T47D (cell line): Measurements from ENCODE around the gene GORASP1.

ENCODE experiments used
- DNase-seq, 2 experiments: peaks; one replicate each; pipeline versions ENCODE4 v3.0.0 to v3.0.0-alpha.2; 2011 to 2012; ENCODE audit warnings: low read depth in 1 of 2, low spot score in 1 of 2
- JUND ChIP-seq: IDR thresholded peaks from 2 replicates; pipeline ENCODE4 v1.6.1; 2012; ENCODE audit warnings: low read depth
- in situ Hi-C: cut with HindIII; loops from 2 replicates; pipeline ENCODE4 v1.10.0; 2016; ENCODE audit warnings: low sequenced_read_pairs, low pct_unique_long_range_greater_than_20kb

GORASP1 gene

DNA sequence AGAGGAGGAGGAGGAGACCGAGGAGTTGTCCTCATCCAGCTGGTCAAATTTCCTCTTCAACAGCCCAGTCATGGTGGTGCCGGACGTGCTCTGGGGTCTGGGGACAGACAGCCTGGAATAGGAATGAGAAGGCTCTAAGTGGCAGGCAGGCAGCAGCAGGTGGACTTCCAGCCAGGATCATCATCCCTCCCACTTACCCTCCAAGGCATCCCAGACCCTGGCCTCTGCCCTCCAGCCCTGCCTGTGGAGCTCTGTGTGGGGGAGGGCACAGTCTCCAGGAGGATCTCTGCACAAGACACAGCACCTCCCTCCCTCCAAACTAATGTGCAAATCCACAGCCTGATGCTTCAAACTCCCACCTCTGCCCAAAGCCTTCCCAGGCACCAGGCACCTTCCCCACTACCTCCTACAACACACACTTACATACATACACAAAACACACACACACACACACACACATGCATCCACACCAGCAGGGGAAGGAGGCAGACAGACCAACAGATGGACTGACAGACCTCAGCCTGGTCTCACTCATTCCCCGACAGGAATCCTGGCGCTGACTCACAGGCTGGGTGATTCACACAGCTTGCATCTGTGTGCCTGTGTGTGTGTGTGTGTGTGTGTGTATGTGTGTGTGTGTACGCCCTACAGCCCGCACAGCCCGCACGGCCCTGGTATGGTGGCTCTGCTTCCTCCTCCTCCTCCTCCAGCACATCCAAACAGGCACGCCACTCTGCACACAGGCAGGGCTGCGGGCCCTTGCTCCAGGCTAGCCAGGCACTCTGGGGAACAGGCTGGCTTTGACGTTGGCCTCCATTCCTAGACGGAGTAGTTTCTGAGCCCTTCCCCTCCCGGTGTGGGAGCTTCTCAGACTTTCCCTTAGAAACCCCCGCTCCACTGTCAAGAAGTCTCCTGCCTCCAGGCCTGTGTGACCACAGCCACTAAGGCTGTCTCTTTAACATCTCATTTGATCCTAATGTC, 39.5 kb upstream of the GORASP1 start:
- in situ Hi-C loops, result no loop called here
- peak in 1 of 2 experiments; percentile 68 for DNase-seq
- TF ChIP-seq JUND, result no peak

DNA sequence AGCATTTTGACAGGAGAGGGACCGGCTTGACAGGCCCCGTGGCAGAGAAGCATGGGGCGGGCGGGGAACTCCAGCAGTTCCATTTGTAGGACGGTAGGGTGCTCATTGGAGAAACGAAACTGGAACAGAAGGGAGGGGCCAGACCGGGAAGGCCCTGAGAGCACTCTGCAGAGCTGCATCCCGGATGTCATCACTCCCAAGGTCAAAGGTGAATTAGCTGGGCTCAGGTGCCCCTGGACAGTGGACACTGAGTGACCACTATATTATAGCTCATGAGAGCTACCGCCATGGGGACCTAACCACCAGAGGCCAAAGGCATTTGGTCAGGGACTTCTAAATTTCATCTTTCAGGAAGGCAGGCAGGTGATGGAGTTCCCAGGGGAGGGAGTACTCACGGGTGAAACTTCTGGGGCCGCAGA, 38.7 kb upstream of the GORASP1 start:
- in situ Hi-C loops, result no loop called here
- TF ChIP-seq JUND, result no peak
- peak in 1 of 2 experiments; percentile 28 for DNase-seq

GRCh38 chr3:39144748-39145380, 37.4 kb upstream of the GORASP1 start:
- no peak for DNase-seq
- in situ Hi-C loops, result no loop called here
- no peak for TF ChIP-seq JUND

DNA sequence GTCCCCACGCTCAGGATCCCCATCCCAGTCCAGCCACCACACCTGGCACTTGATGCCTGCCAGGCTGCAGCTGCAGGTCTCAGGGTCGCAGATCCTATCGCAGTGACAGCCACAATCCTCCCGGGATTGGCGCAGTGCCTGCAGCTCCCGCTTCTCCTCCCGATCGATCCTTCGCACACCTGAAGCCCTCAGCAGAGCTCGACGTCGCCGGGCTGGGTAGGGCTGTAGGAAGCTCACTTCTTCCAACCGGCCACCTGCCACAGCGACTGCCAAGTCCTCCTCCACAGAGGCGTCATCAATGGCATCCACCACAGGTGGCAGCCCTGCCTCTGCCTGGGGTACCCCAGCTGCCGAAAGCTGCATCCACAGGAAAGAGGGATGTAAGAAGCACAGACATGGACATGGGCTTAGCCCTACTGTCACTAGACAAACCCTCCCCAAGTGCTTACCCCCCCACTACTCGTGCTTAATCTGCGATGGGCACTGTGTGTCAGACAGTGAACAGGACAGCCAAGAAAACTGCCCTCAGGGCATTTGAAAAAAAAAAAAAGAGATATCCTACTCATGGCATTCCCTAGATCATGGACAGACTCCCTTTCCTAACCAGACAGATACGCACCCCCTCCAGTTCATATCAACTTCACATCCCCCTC, 36.8 kb upstream of the GORASP1 start:
- no peak for TF ChIP-seq JUND
- in situ Hi-C loops, result no loop called here
- no peak for DNase-seq

DNA sequence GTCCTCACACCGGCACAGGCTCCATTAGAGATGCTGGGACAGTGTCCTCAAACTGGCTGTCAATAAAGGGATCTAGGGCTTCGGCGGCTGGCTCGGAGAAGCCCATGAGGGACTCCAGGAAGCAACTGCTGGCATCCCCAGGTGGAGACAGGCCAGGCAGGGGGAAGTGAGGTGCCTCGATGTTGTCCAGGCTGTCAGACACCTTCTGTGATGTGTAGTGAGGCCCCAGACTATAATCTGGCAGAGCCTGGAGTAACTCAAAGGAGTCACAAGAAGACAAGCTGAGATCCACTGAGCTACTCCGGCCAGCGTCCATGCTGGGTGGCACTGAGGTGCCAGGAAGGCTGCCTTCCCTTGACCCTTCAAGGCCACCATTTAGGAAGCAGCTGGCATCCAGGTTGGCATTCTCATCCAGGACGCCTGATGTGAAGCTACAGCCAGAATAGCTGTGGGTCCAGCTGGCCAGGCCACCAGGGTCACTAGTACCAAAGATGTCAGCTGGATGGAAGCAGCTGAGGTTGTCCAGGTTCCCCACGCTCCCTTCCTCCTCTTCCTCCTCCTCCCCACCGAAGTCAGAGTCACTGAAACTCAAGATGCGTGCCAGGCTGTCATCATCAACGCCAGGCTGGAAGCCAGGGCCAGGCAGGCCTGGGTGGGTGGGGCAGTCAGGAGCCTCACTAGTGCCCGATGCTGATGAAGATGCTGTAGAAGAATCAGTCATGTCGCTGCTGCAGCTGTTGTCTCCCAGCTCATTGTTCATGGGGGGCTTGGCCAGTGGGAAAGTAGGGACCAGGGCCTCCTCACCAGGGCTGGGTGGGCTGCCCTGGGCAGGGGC, 35.8 kb upstream of the GORASP1 start:
- DNase-seq, result no peak
- TF ChIP-seq JUND, result no peak
- in situ Hi-C loops, result no loop called here

GRCh38 chr3:39142067-39142466, 34.6 kb upstream of the GORASP1 start:
- no peak for TF ChIP-seq JUND
- in situ Hi-C loops, result no loop called here
- DNase-seq, result no peak

GRCh38 chr3:39141171-39141995, 34.0 kb upstream of the GORASP1 start:
- in situ Hi-C loops, result no loop called here
- peak; percentile 37 to 77 for DNase-seq
- TF ChIP-seq JUND, result no peak

- DNase-seq, result no peak
- TF ChIP-seq JUND, result no peak
- in situ Hi-C loops, result no loop called here
Measured at GRCh38 chr3:39140341-39140971, 33.0 kb upstream of the GORASP1 start.

DNA sequence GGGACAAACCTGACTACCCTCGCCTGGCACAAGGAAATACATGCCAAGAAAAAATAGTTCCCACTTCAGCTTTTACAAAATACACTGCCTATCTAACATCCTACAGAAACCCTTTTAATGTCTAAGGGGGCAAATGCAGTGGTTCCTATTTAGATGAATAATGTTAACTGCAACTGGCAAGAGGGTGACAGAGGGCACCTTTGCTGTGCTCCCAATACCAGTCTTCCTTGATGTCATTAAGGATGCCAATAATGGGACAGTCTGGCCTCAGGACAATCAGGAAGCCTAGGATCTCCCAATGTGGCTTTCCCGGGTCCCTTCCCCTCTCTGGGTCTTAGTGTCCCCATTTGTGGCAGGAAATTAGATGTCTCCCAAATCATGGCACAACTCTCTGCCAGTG, 32.0 kb upstream of the GORASP1 start:
- no peak for DNase-seq
- TF ChIP-seq JUND, result no peak
- in situ Hi-C loops, result no loop called here

DNA sequence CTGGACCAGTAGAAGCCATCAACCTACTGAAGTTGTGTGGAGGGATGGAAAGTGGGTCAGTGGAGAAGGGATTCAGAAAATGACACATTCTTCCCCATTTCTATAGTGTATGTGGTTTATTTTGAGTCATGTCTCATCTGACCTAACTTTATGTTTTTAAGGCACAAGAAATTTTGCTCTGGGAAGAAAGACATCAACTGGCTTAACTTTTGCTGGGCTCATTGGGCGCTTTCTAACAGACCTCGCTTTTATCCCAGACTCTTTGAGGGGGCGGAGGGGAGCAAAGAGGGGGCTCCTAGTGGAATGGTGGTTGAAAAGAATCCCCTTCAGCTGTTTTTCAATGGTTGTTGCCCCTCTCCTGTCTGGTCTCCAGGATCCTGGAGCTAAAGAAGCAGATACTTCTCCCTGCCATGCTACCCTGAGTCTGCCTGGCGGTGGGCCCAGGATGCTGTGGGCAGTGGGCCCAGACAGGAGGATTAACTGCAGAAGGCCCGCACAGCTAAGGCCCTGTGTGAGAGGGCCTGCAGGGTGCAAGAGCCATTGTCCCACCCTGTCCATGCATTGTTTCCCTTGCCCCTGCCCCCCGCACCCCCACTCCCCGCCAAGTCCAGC, 31.5 kb upstream of the GORASP1 start:
- TF ChIP-seq JUND, result no peak

More for the DNA sequence above, 31.5 kb upstream of the GORASP1 start:
- no peak for DNase-seq
- in situ Hi-C loops, result no loop called here
